GM18511 (cell line): ENCODE measurements around the gene C2orf68.
"Not testable (repeated sequence)": the region's sequence is repeated elsewhere in the genome, so short reads cannot be mapped to it uniquely, and the experiment has no call there.

ENCODE experiments used
- ATAC-seq: cut with Tn5 transposase; IDR thresholded peaks from one replicate; pipeline ENCODE4 v1.9.1; 2021; ENCODE audit warnings: mild to moderate bottlenecking, moderate library complexity; ENCODE audit not compliant: unreplicated experiment

Gene C2orf68

GRCh38 chr2:85611705-85612587, at the start of gene C2orf68:
TSS of gene C2orf68 (minus strand) at chr2:85612066. CDS start at chr2:85611984, 82 bp downstream.
- ATAC-seq, result peak; percentile 81

- no peak for ATAC-seq
Observed at GRCh38 chr2:85661139-85661858, 49.4 kb upstream of the C2orf68 start.

- no peak for ATAC-seq
Observed at GRCh38 chr2:85660725-85661124, 48.9 kb upstream of the C2orf68 start.

GRCh38 chr2:85660301-85660700, 48.4 kb upstream of the C2orf68 start:
- ATAC-seq, result not testable (repeated sequence)

GRCh38 chr2:85659324-85659981, 47.6 kb upstream of the C2orf68 start:
- ATAC-seq, result no peak

- not testable (repeated sequence) for ATAC-seq
Observed at GRCh38 chr2:85657399-85657798, 45.5 kb upstream of the C2orf68 start.

- ATAC-seq, result no peak
Observed at GRCh38 chr2:85656468-85656867, 44.6 kb upstream of the C2orf68 start.

GRCh38 chr2:85655961-85656417, 44.1 kb upstream of the C2orf68 start:
- ATAC-seq, result no peak

GRCh38 chr2:85653996-85654395, 42.1 kb upstream of the C2orf68 start:
- no peak for ATAC-seq

GRCh38 chr2:85652056-85652455, 40.2 kb upstream of the C2orf68 start:
- ATAC-seq, result no peak

GRCh38 chr2:85651097-85651496, 39.2 kb upstream of the C2orf68 start:
- no peak for ATAC-seq

- no peak for ATAC-seq
Observed at GRCh38 chr2:85650456-85650855, 38.6 kb upstream of the C2orf68 start.

- no peak for ATAC-seq
Observed at GRCh38 chr2:85649201-85650190, 37.6 kb upstream of the C2orf68 start.

- ATAC-seq, result peak; percentile 35
Observed at GRCh38 chr2:85648619-85649018, 36.8 kb upstream of the C2orf68 start.

- ATAC-seq, result peak; percentile 84
Observed at GRCh38 chr2:85647823-85648526, 36.1 kb upstream of the C2orf68 start.

GRCh38 chr2:85646166-85646565, 34.3 kb upstream of the C2orf68 start:
- ATAC-seq, result no peak

GRCh38 chr2:85644909-85645308, 33.0 kb upstream of the C2orf68 start:
- no peak for ATAC-seq

- no peak for ATAC-seq
Observed at GRCh38 chr2:85642725-85643124, 30.9 kb upstream of the C2orf68 start.

- no peak for ATAC-seq
Observed at GRCh38 chr2:85635636-85636035, 23.8 kb upstream of the C2orf68 start.

- ATAC-seq, result no peak
Observed at GRCh38 chr2:85635011-85635410, 23.1 kb upstream of the C2orf68 start.
